HepG2 (cell line): ENCODE results near the gene SLC16A3. TPM values are rescaled to one million over a fixed set of nuclear protein-coding genes. Genes with fewer than 3 reads are reported as not detected.

Experiments
- CHCHD3 ChIP-seq: sonication (generic); formaldehyde crosslinking; IDR thresholded peaks from 2 replicates; pipeline ENCODE4 v1.8.0; 2022; ENCODE audit warnings: mild to moderate bottlenecking, missing genetic modification reagents, moderate library complexity
- DNMT3B ChIP-seq: conservative IDR thresholded peaks from 2 replicates; pipeline ENCODE4 v1.6.1; 2016; ENCODE audit warnings: missing biosample characterization, control low read depth
- ERF ChIP-seq: IDR thresholded peaks from 2 replicates; pipeline ENCODE4 v1.6.1; 2018; ENCODE audit warnings: missing biosample characterization, missing genetic modification reagents
- HNRNPH1 ChIP-seq: fragments of 200-400 bp; formaldehyde crosslinking; optimal IDR thresholded peaks from 2 replicates; pipeline ENCODE3; 2017; ENCODE audit warnings: mild to moderate bottlenecking, low read depth, low read length
- KLF16 ChIP-seq, 2 experiments: sonication (generic) in 1 of 2; formaldehyde crosslinking in 1 of 2; IDR thresholded peaks; 2 replicates each; pipeline versions ENCODE4 v1.6.1 to v1.8.0; 2016 to 2023; ENCODE audit warnings: missing genetic modification reagents in 2 of 2, missing compliant biosample characterization in 1 of 2
- MXI1 ChIP-seq: IDR thresholded peaks from 3 replicates; pipeline ENCODE4 v1.6.1; 2012; ENCODE audit warnings: low read depth, low read length, inconsistent platforms, borderline replicate concordance
- NR2F6 ChIP-seq, 2 experiments: IDR thresholded peaks; 2 replicates each; pipeline ENCODE4 v1.6.1; 2016; ENCODE audit warnings: antibody characterized with exemption in 1 of 2, mild to moderate bottlenecking in 1 of 2
- POGZ ChIP-seq: sonication (generic); formaldehyde crosslinking; IDR thresholded peaks from 2 replicates; pipeline ENCODE4 v1.4.0; 2020; ENCODE audit warnings: mild to moderate bottlenecking, missing genetic modification reagents
- SMC3 ChIP-seq: IDR thresholded peaks from 2 replicates; pipeline ENCODE4 v1.6.1; 2011; ENCODE audit warnings: low read length, improper control_type of control experiment
- SRSF1 ChIP-seq: fragments of 200-400 bp; formaldehyde crosslinking; optimal IDR thresholded peaks from 2 replicates; pipeline ENCODE3; 2017; ENCODE audit warnings: mild to moderate bottlenecking, low read depth, low read length, moderate library complexity
- TAF15 ChIP-seq: fragments of 200-400 bp; formaldehyde crosslinking; IDR thresholded peaks from one replicate; pipeline ENCODE4 v1.6.1; 2018; ENCODE audit warnings: mild to moderate bottlenecking, low read depth, low read length; ENCODE audit not compliant: poor library complexity, severe bottlenecking
- TSC22D2 ChIP-seq: sonication (generic); formaldehyde crosslinking; IDR thresholded peaks from 2 replicates; pipeline ENCODE4 v1.5.1; 2020; ENCODE audit warnings: missing genetic modification reagents, mild to moderate bottlenecking, borderline replicate concordance
- YEATS2 ChIP-seq: sonication (generic); formaldehyde crosslinking; IDR thresholded peaks from 2 replicates; pipeline ENCODE4 v1.4.0; 2020; ENCODE audit warnings: missing genetic modification reagents, borderline replicate concordance
- ZMAT3 ChIP-seq: sonication (generic); formaldehyde crosslinking; conservative IDR thresholded peaks from 2 replicates; pipeline ENCODE4 v1.7.0; 2021; ENCODE audit warnings: missing genetic modification reagents
- ZNF138 ChIP-seq: sonication (generic); formaldehyde crosslinking; IDR thresholded peaks from 2 replicates; pipeline ENCODE4 v1.5.0; 2020; ENCODE audit warnings: mild to moderate bottlenecking, low read depth, missing genetic modification reagents
- ZNF333 ChIP-seq: sonication (generic); formaldehyde crosslinking; IDR thresholded peaks from 2 replicates; pipeline ENCODE4 v1.4.0; 2020; ENCODE audit warnings: mild to moderate bottlenecking, missing genetic modification reagents, borderline replicate concordance
- ZNF547 ChIP-seq: sonication (generic); formaldehyde crosslinking; IDR thresholded peaks from 2 replicates; pipeline ENCODE4 v1.5.1; 2020; ENCODE audit warnings: mild to moderate bottlenecking, missing genetic modification reagents
- ZNF678 ChIP-seq: sonication (generic); formaldehyde crosslinking; IDR thresholded peaks from 2 replicates; pipeline ENCODE4 v1.4.0; 2020; ENCODE audit warnings: mild to moderate bottlenecking, missing genetic modification reagents
- ZNF768 ChIP-seq: sonication (generic); formaldehyde crosslinking; IDR thresholded peaks from 2 replicates; pipeline ENCODE4 v1.4.0; 2020; ENCODE audit warnings: missing genetic modification reagents
- ZNF883 ChIP-seq: sonication (generic); formaldehyde crosslinking; IDR thresholded peaks from 2 replicates; pipeline ENCODE4 v1.5.1; 2020; ENCODE audit warnings: mild to moderate bottlenecking, missing genetic modification reagents; ENCODE audit errors: not compliant biosample characterization
- polyA plus RNA-seq, 8 experiments: library from polyadenylated mRNA; depleted of rRNA in 3 of 8; stranded (reverse) in 7 of 8; unstranded in 1 of 8; fragments of >200 nt; fragmentation: Illumina TruSeq in 4 of 8; extraction: Trizol in 4 of 8; gene quantifications; 2 replicates each; pipeline versions ENCODE4 v1.2.1 to v1.2.3, GENCODE V29; 2011 to 2016; ENCODE audit warnings: low read depth in 4 of 8, missing spikeins in 1 of 8, mixed read lengths in 1 of 8; ENCODE audit not compliant: insufficient read depth in 1 of 8
- total RNA-seq, 5 experiments: library from RNA; depleted of rRNA; stranded (reverse); fragments of >200 nt; fragmentation: Illumina TruSeq; extraction: Trizol; gene quantifications; 2 replicates each; pipeline ENCODE4 v1.2.3, GENCODE V29; 2016; ENCODE audit warnings: low read depth in 1 of 5
- TF ChIP-seq, protein P1 (sequence below): sonication (generic); formaldehyde crosslinking; IDR thresholded peaks from 2 replicates; pipeline ENCODE4 v1.8.1; 2023; ENCODE audit warnings: mild to moderate bottlenecking, inconsistent platforms, moderate library complexity, missing genetic modification reagents, borderline replicate concordance
- TF ChIP-seq, protein P2 (sequence below): sonication (generic); formaldehyde crosslinking; IDR thresholded peaks from 2 replicates; pipeline ENCODE4 v1.4.0; 2020; ENCODE audit warnings: missing genetic modification reagents, borderline replicate concordance
- TF ChIP-seq, protein P3 (sequence below): IDR thresholded peaks from 2 replicates; pipeline ENCODE4 v1.6.1; 2016; ENCODE audit warnings: missing genetic modification reagents, missing compliant biosample characterization

Gene SLC16A3
- total and polyA plus RNA-seq, 2 of the 13 experiments (the other 11 are each of a cell fraction or from before 2014, with no cell fraction given): 242 to 349 TPM

DNA sequence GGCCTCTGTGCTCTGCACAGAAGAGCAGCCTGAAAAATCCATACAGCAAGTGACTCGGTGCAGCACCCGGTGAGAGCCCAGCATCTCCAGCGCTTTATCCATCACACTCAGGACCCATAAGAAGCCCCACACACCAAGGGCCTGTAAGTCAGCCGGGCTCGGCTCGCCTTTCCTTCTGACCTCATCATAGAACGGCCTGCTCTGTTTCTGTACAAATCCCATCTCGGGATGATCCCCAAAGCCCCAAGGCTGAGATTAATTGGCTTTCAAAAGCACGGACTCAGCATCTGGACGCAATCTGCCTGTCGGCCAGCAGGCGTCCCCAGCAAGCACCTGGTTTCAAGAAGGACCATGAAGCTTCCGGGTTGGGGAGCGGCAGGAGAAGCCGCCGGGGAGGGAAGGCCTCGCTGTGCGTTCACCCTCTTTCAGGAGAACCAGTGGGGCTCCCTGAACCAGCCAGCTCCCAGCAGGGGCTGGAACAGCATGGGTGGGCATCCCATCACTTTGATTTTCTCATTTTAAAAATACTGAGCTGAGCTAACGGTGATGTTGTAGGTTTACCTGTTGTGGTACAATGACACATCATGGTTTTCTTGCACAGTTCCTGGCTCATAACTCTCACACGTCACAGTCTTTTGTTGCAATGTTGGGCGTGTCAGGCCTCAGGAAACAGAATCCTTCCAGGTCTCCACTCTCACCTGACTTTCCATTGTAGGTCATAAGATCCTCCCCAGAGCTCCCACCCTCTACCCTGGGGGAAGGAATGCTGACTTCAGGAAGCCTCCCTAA, 22.9 kb upstream of the SLC16A3 start (continued):
- TF ChIP-seq NR2F6 (IDR thresholded peaks at IDR 0.05): no peak
- peak; percentile 72 for TF ChIP-seq NR2F6 (CRISPR knock-in tag; IDR thresholded peaks at IDR 0.05)
- TF ChIP-seq MXI1: peak; percentile 33; the same call in 1 of the 3 replicates
- TF ChIP-seq ZNF333 (CRISPR knock-in tag): no peak
- TF ChIP-seq ZNF138 (CRISPR knock-in tag): no peak
- no peak for TF ChIP-seq SRSF1
- peak; percentile 81 for TF ChIP-seq SMC3
- TF ChIP-seq KLF16 (CRISPR knock-in tag; IDR thresholded peaks at IDR 0.05): peak in 1 of 2 experiments; percentile 80; a peak in 2 of 4 replicates
- TF ChIP-seq ZNF883 (CRISPR knock-in tag): peak; percentile 41
- no peak for TF ChIP-seq CHCHD3 (CRISPR knock-in tag)
- peak; percentile 50; the same call in 1 of the 2 replicates for TF ChIP-seq TSC22D2 (CRISPR knock-in tag)
- no peak for TF ChIP-seq POGZ (CRISPR knock-in tag)
- 0 out of 2 replicates have a peak, but pooled peaks have one; percentile 37 for TF ChIP-seq ZMAT3
- peak; percentile 50 for TF ChIP-seq HNRNPH1
- TF ChIP-seq, protein P1, sequence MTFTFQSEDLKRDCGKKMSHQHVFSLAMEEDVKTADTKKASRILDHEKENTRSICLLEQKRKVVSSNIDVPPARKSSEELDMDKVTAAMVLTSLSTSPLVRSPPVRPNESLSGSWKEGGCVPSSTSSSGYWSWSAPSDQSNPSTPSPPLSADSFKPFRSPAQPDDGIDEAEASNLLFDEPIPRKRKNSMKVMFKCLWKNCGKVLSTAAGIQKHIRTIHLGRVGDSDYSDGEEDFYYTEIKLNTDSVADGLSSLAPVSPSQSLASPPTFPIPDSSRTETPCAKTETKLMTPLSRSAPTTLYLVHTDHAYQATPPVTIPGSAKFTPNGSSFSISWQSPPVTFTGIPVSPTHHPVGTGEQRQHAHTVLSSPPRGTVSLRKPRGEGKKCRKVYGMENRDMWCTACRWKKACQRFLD (CRISPR knock-in tag): no peak
- TF ChIP-seq DNMT3B (CRISPR knock-in tag): 0 out of 2 replicates have a peak, but pooled peaks have one; percentile 65
- peak; percentile 70; the same call in 1 of the 2 replicates for TF ChIP-seq ZNF547 (CRISPR knock-in tag)
- peak; percentile 86 for TF ChIP-seq ERF
- TF ChIP-seq, protein P2, sequence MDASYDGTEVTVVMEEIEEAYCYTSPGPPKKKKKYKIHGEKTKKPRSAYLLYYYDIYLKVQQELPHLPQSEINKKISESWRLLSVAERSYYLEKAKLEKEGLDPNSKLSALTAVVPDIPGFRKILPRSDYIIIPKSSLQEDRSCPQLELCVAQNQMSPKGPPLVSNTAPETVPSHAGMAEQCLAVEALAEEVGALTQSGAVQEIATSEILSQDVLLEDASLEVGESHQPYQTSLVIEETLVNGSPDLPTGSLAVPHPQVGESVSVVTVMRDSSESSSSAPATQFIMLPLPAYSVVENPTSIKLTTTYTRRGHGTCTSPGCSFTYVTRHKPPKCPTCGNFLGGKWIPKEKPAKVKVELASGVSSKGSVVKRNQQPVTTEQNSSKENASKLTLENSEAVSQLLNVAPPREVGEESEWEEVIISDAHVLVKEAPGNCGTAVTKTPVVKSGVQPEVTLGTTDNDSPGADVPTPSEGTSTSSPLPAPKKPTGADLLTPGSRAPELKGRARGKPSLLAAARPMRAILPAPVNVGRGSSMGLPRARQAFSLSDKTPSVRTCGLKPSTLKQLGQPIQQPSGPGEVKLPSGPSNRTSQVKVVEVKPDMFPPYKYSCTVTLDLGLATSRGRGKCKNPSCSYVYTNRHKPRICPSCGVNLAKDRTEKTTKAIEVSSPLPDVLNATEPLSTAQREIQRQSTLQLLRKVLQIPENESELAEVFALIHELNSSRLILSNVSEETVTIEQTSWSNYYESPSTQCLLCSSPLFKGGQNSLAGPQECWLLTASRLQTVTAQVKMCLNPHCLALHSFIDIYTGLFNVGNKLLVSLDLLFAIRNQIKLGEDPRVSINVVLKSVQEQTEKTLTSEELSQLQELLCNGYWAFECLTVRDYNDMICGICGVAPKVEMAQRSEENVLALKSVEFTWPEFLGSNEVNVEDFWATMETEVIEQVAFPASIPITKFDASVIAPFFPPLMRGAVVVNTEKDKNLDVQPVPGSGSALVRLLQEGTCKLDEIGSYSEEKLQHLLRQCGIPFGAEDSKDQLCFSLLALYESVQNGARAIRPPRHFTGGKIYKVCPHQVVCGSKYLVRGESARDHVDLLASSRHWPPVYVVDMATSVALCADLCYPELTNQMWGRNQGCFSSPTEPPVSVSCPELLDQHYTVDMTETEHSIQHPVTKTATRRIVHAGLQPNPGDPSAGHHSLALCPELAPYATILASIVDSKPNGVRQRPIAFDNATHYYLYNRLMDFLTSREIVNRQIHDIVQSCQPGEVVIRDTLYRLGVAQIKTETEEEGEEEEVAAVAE (CRISPR knock-in tag): peak; percentile 73; the same call in 1 of the 2 replicates
- peak; percentile 71; the same call in 1 of the 2 replicates for TF ChIP-seq YEATS2 (CRISPR knock-in tag)
- no peak for TF ChIP-seq TAF15
- TF ChIP-seq, protein P3, sequence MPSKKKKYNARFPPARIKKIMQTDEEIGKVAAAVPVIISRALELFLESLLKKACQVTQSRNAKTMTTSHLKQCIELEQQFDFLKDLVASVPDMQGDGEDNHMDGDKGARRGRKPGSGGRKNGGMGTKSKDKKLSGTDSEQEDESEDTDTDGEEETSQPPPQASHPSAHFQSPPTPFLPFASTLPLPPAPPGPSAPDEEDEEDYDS (CRISPR knock-in tag): peak; percentile 73
- peak; percentile 40; the same call in 1 of the 2 replicates for TF ChIP-seq ZNF768 (CRISPR knock-in tag)
- no peak for TF ChIP-seq ZNF678
